ENCODE data around the gene C10orf105.

Gene C10orf105

GRCh38 chr10:71664585-71664984, 55.0 kb downstream of the C10orf105 start:
- Mint-ChIP-seq H3K36me3 (ENCODE audit: low read depth) (no peaks in the 10 kb centered on the region), H3K27me3 (ENCODE audit: low read depth) (no peaks in the 10 kb centered on the region), H3K4me3 (no peak overlapping the region), H3K27ac (no peak overlapping the region), H3K9me3 (no peaks in the 10 kb centered on the region), H3K4me1 (ENCODE audit: low read depth) (peaks cover 6% of the 10 kb centered on the region)
- no peak for DNase-seq (ENCODE audit: low spot score)

GRCh38 chr10:71663311-71663710, 56.3 kb downstream of the C10orf105 start:
- no peak overlapping the region for H3K4me3 Mint-ChIP-seq
- H3K27ac Mint-ChIP-seq: no peak overlapping the region
- no peaks in the 10 kb centered on the region for H3K36me3 Mint-ChIP-seq (ENCODE audit: low read depth)
- no peaks in the 10 kb centered on the region for H3K27me3 Mint-ChIP-seq (ENCODE audit: low read depth)
- no peak for DNase-seq (ENCODE audit: low spot score)
- H3K4me1 Mint-ChIP-seq (ENCODE audit: low read depth): peaks cover 6% of the 10 kb centered on the region
- no peaks in the 10 kb centered on the region for H3K9me3 Mint-ChIP-seq

GRCh38 chr10:71661779-71662336, 57.7 kb downstream of the C10orf105 start:
- no peak overlapping the region for H3K27ac Mint-ChIP-seq
- H3K27me3 Mint-ChIP-seq (ENCODE audit: low read depth): no peaks in the 10 kb centered on the region

More at GRCh38 chr10:71661779-71662336, 57.7 kb downstream of the C10orf105 start:
- no peaks in the 10 kb centered on the region for H3K4me1 Mint-ChIP-seq (ENCODE audit: low read depth)
- H3K36me3 Mint-ChIP-seq (ENCODE audit: low read depth): no peaks in the 10 kb centered on the region
- H3K9me3 Mint-ChIP-seq: no peaks in the 10 kb centered on the region
- H3K4me3 Mint-ChIP-seq: no peak overlapping the region
- DNase-seq (ENCODE audit: low spot score): no peak
